Measurements from ENCODE around the gene ITGA7.

GRCh38 chr12:55694188-55694515 is 13.6 kb downstream of the ITGA7 start:
- TF ChIP-seq EZH2 (IDR thresholded peaks at IDR 0.05; ENCODE audit: insufficient read depth, poor library complexity, severe bottlenecking): no peak
- TF ChIP-seq EZH2phosphoT487 (IDR thresholded peaks at IDR 0.05; ENCODE audit: insufficient read depth, low read depth): no peak

Measured in GM23248 (cell line).